ENCODE measurements around the gene IL1RL1.
"Not testable (repeated sequence)": the region's sequence is repeated elsewhere in the genome, so short reads cannot be mapped to it uniquely, and the experiment has no call there.

IL1RL1 gene

DNA sequence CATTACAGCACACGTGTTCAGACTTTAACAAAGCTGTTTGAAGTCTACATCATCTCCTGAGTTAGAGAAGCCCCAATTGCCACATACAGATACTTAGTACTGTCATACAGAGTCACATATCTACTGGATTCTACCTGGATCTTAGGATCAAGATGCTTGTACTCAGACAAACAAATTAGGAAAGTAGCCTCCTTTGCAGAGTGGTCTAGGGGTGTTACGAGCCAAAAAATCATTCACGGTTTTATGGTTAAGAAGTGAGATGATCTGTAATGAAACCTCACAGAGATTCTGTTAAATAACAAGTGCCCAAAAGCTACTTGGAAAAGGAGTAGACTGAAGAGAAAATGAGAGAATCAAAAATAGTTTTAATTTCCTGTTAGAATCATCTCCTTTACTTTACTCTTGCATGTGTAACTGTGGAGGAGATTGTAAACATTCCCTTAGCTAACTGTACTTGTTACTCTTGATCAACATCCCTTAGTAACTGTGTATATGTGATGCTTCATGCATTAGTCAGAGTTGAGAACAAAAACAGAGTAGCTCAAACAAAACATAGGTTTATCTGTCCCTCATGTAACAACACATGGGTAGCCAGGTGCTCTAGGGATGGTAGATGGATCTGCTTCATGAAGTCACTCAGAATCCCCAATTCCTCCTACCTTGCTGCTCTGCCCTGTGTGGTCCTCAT is 16.4 kb upstream of the IL1RL1 start:
- DNase-seq, result no peak

DNA sequence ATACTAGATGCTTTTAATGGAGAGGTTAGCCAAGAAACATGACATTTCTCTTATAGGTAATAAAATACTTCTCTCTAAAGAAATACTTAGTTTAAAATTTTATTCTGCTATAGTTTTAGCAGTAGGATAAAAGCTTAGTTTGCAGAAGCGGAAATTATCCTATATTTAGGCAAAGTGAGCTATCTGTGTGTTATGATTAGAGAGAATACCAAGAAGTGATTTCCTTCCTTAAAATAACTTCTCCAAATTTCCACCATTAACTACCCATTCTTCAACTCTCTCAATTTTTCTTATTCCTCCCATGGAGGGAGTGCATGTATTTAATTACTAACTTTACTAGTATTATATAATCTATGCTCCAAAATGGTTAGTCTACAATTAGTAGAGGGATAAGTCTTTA is 15.8 kb upstream of the IL1RL1 start:
- DNase-seq, result no peak

DNA sequence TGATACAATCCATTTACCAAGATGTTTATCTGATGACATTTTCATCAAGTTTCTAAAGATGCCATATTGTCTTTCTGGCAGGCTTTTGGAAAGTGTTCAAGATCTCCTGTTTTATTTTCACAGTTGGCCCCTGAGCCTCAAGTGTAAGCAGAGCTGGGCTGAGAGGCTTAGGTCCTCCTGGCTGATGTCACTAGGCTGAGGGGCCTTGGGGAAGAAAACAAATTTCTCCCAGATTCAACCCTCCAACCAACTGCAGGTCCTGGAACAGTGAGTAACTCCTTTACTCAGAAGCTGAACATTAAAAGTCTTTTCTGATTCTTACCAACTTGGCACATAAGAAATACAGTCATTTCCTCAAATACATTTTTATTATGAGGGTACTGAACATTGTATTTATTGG is 14.9 kb upstream of the IL1RL1 start:
- DNase-seq, result no peak

DNA sequence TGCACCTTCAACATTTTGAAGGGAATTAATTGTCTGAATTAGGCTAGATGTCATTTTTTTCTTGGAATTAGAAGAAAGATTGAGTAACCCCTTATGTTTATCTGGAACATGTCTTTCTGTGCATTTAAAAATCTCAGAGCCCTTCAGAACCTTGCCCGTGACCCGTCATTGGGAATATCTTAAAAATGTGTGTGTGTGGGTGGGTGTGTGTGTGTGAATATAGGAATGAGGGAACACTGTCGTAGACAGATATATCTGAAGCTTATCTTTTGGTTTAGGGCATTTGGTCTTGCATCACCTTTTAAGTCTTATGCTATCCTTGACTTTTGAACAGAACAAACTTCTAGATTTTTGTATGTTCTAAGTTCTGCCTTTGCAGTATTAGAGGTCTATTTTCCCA is 13.5 kb upstream of the IL1RL1 start:
- DNase-seq, result no peak

GRCh38 chr2:102301867-102302362 is 9.4 kb upstream of the IL1RL1 start:
- DNase-seq, result no peak

DNA sequence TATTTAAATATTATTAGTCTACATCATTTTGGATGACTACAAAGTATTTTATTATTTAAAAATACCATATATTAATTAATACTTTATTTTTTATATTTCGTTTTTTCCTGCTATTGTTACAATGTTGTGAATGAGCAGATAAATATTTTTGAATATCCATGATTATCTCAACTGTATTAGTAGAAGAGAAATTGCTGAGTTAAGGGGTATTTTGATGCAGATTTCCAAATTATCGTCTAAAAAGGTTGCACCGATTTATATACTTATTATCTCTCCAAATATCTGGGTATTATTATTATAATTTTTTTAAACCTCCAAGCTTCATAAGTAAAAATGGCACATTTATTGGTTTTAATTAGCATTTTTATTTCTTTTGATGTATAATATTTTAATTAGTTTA is 8.9 kb upstream of the IL1RL1 start:
- DNase-seq, result no peak

- no peak for DNase-seq
Observed at GRCh38 chr2:102303589-102303988, 7.8 kb upstream of the IL1RL1 start.

GRCh38 chr2:102304268-102304667 is 7.1 kb upstream of the IL1RL1 start:
- DNase-seq, result no peak

DNA sequence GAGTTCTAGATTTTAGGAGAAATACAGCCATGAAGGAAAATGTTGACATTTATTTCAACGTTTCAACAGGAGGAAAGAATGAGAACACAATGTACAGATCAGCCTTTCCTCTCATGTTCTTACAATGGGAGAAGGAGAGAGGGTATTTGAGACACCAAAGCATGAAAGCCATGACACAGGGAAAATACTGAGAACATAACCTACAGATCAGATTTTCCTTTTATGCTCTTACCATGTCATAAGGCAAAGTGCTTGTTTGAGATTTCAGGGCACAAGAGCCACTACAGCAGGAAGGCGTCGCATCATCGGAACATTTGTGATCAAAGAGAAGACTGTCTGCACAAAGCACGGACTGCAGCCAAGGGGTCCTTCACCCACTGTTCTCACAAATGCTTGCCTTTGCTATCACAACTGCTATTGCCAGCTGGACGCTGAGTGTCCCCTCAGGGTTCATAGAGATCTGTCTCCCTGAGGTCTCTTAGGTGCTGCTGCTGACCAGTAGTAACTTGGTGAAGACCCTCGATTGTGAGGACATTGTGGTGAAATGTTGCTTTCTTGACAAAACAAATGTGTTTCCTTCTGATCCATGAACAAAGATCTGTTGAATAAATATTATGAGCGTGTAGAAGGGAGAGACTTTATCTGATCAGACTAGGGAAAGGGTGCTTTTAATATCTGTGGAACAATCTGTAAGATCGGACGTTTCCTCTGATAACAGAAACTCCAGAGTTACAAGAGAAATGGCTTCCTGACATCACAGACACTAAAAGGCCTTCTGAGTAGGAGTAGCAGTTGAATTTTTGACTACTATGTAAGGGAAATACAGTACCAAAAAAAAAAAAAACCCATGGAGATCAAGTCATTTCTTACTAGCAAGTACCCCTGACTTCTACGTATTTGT is 6.4 kb upstream of the IL1RL1 start:
- DNase-seq, result no peak

GRCh38 chr2:102306125-102306524 is 5.2 kb upstream of the IL1RL1 start:
- no peak for DNase-seq

DNA sequence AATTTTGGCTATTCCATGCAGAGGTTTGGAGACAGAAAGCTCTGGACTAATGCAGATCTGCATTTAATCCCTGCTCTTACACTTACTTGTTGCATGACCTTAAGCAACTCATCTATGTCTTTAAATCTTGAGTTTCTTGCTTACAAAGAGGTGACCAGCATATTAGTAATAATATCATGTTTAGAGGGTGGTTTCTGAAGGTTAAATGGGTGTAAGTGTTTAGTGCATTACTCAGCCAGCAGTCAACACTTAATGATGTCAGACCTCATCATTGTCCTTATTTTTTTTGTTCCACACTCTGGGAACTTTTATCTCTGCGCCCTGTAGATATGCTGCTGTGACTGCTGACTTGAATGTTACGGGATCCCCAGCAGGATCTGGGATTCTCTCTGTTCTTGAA is 1.7 kb downstream of the IL1RL1 start:
- DNase-seq, result no peak

DNA sequence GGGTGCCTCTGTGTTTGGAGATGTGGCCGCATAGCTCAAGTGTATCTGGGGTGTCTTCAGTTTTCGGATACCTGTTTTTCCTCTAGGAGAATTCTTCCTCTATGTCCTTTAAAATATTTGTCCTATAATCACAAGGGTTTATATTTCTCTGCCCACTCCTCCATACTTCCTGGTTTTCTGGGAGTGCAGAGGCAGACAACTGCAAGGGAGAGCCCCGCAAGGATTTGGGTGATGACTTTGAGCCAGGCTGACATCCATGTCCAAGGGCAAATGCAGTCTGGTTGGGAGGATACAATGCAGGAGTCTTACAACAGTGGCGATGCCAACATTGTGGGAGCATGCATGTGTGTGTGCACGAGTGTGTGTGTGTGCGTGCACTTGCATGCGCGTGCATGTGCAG is 2.1 kb downstream of the IL1RL1 start:
- DNase-seq, result no peak

DNA sequence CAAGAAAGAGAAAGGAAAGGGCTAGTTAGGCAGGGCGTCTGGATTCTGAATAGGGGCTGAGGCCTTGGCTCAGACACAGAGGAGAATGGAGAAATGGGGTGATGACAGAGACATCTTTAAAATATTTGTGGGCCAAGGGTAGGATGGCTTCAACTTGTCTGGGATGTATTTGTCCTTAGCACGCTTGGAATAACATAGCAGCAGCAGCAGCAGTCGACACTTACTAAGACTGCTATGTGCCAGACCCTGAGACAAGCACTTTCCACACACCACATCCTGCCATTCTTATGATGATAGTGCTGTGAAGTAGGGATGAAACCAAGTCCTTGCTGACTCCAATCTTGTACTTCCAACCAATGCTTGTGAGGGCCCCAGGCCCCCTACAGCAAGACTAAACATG is 2.6 kb downstream of the IL1RL1 start:
- DNase-seq, result no peak

GRCh38 chr2:102315921-102316320 is 4.6 kb downstream of the IL1RL1 start:
- DNase-seq, result no peak

DNA sequence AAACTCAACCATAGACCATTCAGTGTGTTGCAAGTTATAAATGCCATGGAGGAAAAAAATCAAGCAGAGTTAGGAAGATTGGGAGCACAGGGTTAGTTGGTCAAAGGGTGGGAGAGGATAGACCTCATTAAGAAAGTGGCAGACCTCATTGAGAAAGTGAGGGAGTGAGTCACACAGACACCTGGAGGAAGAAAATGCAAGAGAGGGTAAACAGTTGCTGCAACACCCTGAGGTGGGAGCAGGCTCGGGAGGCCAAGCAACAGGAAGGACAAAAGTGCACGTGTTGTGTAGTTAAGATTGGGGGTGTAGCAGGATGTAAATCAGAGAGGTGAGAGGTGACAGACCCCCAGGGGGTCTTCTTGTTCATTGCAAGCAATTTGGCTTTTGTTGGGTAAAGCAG is 6.4 kb downstream of the IL1RL1 start:
- DNase-seq, result no peak

DNA sequence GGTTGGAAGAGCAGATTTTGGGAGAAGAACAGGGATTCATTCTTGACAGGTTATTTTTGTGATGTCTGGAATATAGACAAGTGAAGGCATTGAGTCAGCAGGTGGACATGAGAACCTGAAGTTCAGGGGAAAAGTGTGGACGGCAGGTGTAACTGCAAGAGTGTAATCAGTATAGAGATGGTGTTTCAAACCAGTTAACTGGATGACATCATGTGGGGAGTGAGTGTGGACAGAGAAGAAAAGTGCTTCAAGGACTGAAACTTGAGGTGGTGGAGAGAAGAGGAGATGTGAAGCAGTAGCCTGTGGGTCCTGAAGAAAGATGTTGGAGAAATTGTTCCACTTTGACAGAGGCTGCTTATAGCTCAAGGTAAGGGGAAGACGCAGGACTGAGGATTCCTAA is 7.1 kb downstream of the IL1RL1 start:
- no peak for DNase-seq

DNA sequence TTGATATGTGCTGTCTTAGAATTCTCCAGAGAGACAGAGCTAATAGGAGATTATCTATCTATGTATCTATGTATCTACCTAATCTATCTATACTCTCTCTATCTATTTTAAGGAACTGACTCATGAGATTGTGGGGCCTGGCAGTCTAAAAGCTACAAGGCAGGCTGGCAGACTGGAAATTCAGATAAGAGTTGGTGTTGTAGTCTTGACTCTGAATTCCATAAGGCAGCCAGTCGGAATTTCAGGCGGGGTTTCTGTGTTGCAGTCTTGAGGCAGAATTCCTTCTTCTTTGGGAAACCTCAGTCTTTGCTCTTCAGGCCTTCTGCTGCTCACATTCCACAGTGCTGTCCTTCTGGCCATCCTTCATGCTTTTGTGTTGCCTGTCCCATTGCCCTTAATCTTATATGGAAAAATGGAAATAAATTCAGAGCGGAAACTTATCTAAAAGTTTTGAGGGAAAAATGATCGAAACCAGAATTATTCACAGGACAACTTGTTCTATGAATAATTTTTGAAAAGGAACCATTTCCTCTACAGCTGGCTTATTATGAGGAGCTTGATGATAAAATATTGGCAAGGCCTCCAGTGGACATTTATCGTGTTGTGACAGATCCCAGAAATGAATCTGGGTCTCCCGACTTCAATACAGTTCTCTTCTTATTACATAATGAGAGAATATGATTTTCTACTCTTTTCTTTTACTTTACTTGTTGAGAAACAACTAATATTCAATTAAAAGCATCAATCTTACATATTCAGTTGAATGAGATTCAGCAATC is 10.8 kb downstream of the IL1RL1 start:
- no peak for DNase-seq

GRCh38 chr2:102324914-102325313 is 13.6 kb downstream of the IL1RL1 start:
- DNase-seq, result not testable (repeated sequence)

GRCh38 chr2:102331311-102331980 is 20.1 kb downstream of the IL1RL1 start:
- no peak for DNase-seq

- DNase-seq, result no peak
Observed at GRCh38 chr2:102334486-102334885, 23.1 kb downstream of the IL1RL1 start.

DNA sequence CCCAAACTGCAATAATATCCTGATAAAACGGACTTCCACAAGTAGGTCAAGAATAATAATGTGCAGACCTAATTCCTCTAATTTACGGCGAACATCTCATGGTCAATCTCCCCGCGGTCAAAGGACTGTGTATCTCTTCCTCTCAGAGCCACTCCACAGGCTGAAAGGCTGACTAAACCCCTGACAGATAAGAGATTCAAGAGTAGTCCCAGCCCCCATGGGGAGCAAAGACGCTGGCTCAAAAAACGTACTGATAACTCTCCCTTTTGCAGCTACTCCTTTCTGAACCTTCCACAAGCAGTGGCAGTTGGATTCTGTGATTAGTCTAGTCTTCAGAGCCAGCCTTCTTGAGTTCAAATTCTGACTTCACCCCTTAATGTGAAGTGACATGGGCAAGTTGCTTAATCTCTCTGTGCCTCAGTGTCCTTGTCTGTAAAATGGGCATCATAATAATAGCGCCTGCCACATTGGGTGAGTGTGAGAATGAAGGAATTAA is 24.6 kb downstream of the IL1RL1 start:
- no peak for DNase-seq

DNA sequence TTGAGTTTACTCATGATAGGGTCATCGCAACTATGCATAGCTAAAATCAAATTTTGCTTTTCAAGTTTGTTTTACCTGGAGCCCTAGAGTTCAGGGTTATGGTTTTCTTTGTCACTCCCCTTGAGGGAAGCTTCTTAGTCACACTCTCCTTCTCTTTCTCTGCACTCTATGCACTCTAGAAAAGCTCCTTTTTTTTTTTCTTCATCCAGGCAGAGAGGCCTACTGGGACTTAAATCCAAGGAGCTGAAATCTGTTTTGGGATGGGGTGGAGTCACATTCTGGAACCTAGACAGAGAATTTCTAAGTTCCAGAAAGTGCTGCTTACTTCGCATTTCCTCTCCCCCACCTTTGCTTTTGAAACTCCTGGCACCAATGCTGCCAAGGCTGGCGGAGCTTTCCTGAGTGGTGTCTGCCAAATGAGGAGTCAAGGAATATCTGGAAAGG is 25.2 kb downstream of the IL1RL1 start:
- no peak for DNase-seq

DNA sequence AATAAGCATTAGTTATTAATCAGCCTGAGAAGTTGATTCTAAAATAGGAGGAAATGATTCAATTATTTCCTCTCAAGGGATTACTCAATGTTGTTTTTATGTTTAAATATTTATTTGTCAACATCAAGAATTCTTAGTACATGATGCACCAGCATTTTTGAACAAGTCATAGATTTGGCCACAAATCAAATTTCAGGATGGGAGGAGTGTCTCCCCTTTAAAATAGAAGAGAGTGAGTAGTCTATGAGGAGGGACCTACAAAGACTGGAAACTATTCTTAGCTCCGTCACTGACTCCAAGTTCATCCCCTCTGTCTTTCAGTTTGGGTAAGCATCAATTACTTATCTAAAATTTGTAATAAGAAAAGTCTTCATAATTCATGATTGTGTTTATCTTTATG is 25.6 kb downstream of the IL1RL1 start:
- DNase-seq, result no peak
